NCI-H526 treated with DMSO at 0.1 percent for 48 hours (cell line): ENCODE data around the gene USP47.

Experiments used
- DNase-seq: peaks from one replicate; lab custom pipeline; 2025; lab: John Stamatoyannopoulos, UW

USP47 gene

GRCh38 chr11:11980841-11981308, 139.1 kb downstream of the USP47 start:
- no peak for DNase-seq

- DNase-seq: no peak
Measured at GRCh38 chr11:11981364-11981763, 139.6 kb downstream of the USP47 start.

GRCh38 chr11:11981840-11982239, 140.1 kb downstream of the USP47 start:
- DNase-seq: no peak

- DNase-seq: no peak
Measured at GRCh38 chr11:11982461-11982860, 140.7 kb downstream of the USP47 start.

GRCh38 chr11:11982975-11983374, 141.2 kb downstream of the USP47 start:
- no peak for DNase-seq

GRCh38 chr11:11983427-11983826, 141.7 kb downstream of the USP47 start:
- no peak for DNase-seq

- DNase-seq: no peak
Measured at GRCh38 chr11:11984563-11984962, 142.8 kb downstream of the USP47 start.

GRCh38 chr11:11985016-11985715, 143.4 kb downstream of the USP47 start:
- no peak for DNase-seq

- DNase-seq: no peak
Measured at GRCh38 chr11:11985954-11986949, 144.5 kb downstream of the USP47 start.

- no peak for DNase-seq
Measured at GRCh38 chr11:11987503-11988022, 145.8 kb downstream of the USP47 start.

GRCh38 chr11:11988099-11988651, 146.4 kb downstream of the USP47 start:
- no peak for DNase-seq

- no peak for DNase-seq
Measured at GRCh38 chr11:11988681-11989261, 147.0 kb downstream of the USP47 start.

- no peak for DNase-seq
Measured at GRCh38 chr11:11989774-11990744, 148.3 kb downstream of the USP47 start.

- no peak for DNase-seq
Measured at GRCh38 chr11:11992257-11993212, 150.8 kb downstream of the USP47 start.

- DNase-seq: no peak
Measured at GRCh38 chr11:11993839-11994238, 152.1 kb downstream of the USP47 start.

- no peak for DNase-seq
Measured at GRCh38 chr11:11995601-11996000, 153.8 kb downstream of the USP47 start.

GRCh38 chr11:11996321-11997048, 154.7 kb downstream of the USP47 start:
- no peak for DNase-seq

- no peak for DNase-seq
Measured at GRCh38 chr11:11997049-11997322, 155.2 kb downstream of the USP47 start.

- no peak for DNase-seq
Measured at GRCh38 chr11:11998091-11998781, 156.5 kb downstream of the USP47 start.
